Neuronal stem cell (in vitro differentiated cells): Measurements from ENCODE around the gene HECTD3.
"Not testable (repeated sequence)": the region's sequence is repeated elsewhere in the genome, so short reads cannot be mapped to it uniquely, and the experiment has no call there.

Experiments used
- DNase-seq: peaks from one replicate; pipeline ENCODE4 v3.0.0-alpha.2; 2013; ENCODE audit warnings: low spot score
- H2AFZ ChIP-seq: one replicate; pipeline ENCODE4 v1.6.1; 2013; ENCODE audit warnings: mild to moderate bottlenecking, low read length, inconsistent platforms
- H2AK5ac ChIP-seq: 2 replicates; pipeline ENCODE4 v1.6.1; 2013; ENCODE audit warnings: low read depth, mild to moderate bottlenecking, inconsistent platforms, low read length, moderate library complexity, mixed read lengths
- H2BK120ac ChIP-seq: 2 replicates; pipeline ENCODE4 v1.6.1; 2013; ENCODE audit warnings: low read depth, mild to moderate bottlenecking, inconsistent platforms, low read length, moderate library complexity, mixed read lengths
- H2BK12ac ChIP-seq: one replicate; pipeline ENCODE4 v1.6.1; 2013; ENCODE audit warnings: low read length, inconsistent platforms
- H2BK15ac ChIP-seq: 2 replicates; pipeline ENCODE4 v1.6.1; 2013; ENCODE audit warnings: mild to moderate bottlenecking, low read length, inconsistent platforms, mixed read lengths
- H2BK5ac ChIP-seq: one replicate; pipeline ENCODE4 v1.6.1; 2013; ENCODE audit warnings: inconsistent platforms, mild to moderate bottlenecking, low read length, moderate library complexity
- H3K14ac ChIP-seq: one replicate; pipeline ENCODE4 v1.6.1; 2013; ENCODE audit warnings: low read length, inconsistent platforms
- H3K18ac ChIP-seq: 2 replicates; pipeline ENCODE4 v1.6.1; 2013; ENCODE audit warnings: low read length, inconsistent platforms
- H3K23ac ChIP-seq: 2 replicates; pipeline ENCODE4 v1.6.1; 2013; ENCODE audit warnings: low read depth, mild to moderate bottlenecking, mixed read lengths, low read length, inconsistent platforms; ENCODE audit not compliant: poor library complexity
- H3K27ac ChIP-seq: replicated peaks from 3 replicates; pipeline ENCODE4 v1.5.1; 2013; ENCODE audit warnings: low read length, inconsistent platforms
- H3K27me3 ChIP-seq, 3 experiments: 2 replicates each; pipeline ENCODE4 v1.6.1; 2013; ENCODE audit warnings: low read length in 3 of 3, mild to moderate bottlenecking in 2 of 3, inconsistent platforms in 1 of 3, low read depth in 1 of 3, mixed read lengths in 1 of 3, moderate library complexity in 1 of 3; ENCODE audit not compliant: control insufficient read depth in 3 of 3, insufficient read depth in 3 of 3
- H3K36me3 ChIP-seq, 2 donors: replicated peaks in 1 of 2; 2 replicates each; pipeline ENCODE4 v1.6.1; 2013; ENCODE audit warnings: low read length in 2 of 2; ENCODE audit not compliant: control insufficient read depth in 2 of 2, insufficient read depth in 2 of 2
- H3K4ac ChIP-seq: 2 replicates; pipeline ENCODE4 v1.6.1; 2013; ENCODE audit warnings: inconsistent platforms, mild to moderate bottlenecking, low read length, moderate library complexity
- H3K4me1 ChIP-seq, 2 donors: 1 replicate in 1 of 2; 2 replicates in 1 of 2; pipeline ENCODE4 v1.6.1; 2013; ENCODE audit warnings: low read length in 2 of 2, low read depth in 1 of 2; ENCODE audit not compliant: control insufficient read depth in 2 of 2, insufficient read depth in 1 of 2
- H3K4me2 ChIP-seq: one replicate; pipeline ENCODE4 v1.6.1; 2013; ENCODE audit warnings: mild to moderate bottlenecking, low read length, inconsistent platforms; ENCODE audit not compliant: insufficient read depth, poor library complexity, severe bottlenecking
- H3K4me3 ChIP-seq, 2 donors: 2 replicates each; pipeline ENCODE4 v1.5.1; 2013; ENCODE audit warnings: low read length in 2 of 2, mild to moderate bottlenecking in 2 of 2, inconsistent platforms in 1 of 2, moderate library complexity in 1 of 2
- H3K79me1 ChIP-seq: one replicate; pipeline ENCODE4 v1.6.1; 2013; ENCODE audit warnings: low read depth, mild to moderate bottlenecking, inconsistent platforms, low read length, moderate library complexity
- H3K9ac ChIP-seq: one replicate; pipeline ENCODE4 v1.6.1; 2013; ENCODE audit warnings: mild to moderate bottlenecking, low read depth, low read length, inconsistent platforms; ENCODE audit not compliant: poor library complexity
- H3K9me3 ChIP-seq, 2 donors: replicated peaks in 1 of 2; 2 replicates each; pipeline versions ENCODE3 to v1.6.1; 2013; ENCODE audit warnings: low read length in 2 of 2, mild to moderate bottlenecking in 2 of 2, inconsistent platforms in 1 of 2, low read depth in 1 of 2, mixed read lengths in 1 of 2, moderate library complexity in 1 of 2; ENCODE audit not compliant: control insufficient read depth in 2 of 2, insufficient read depth in 1 of 2
- H4K8ac ChIP-seq: one replicate; pipeline ENCODE4 v1.6.1; 2013; ENCODE audit warnings: low read depth, mild to moderate bottlenecking, inconsistent platforms, low read length, moderate library complexity
- H4K91ac ChIP-seq: one replicate; pipeline ENCODE4 v1.6.1; 2013; ENCODE audit warnings: low read length, low read depth, mild to moderate bottlenecking, inconsistent platforms; ENCODE audit not compliant: poor library complexity
- WGBS, 2 donors: extraction: QIAGEN DNeasy Blood & Tissue Kit; methylation state at CpG; one replicate each; pipeline ENCODE4 v1.1.7; 2013; ENCODE audit warnings: missing lambda C conversion rate in 2 of 2, mixed read lengths in 1 of 2; ENCODE audit not compliant: insufficient read length in 2 of 2, insufficient replicate concordance in 1 of 2; ENCODE audit errors: extremely low coverage in 2 of 2; 5-methylcytosine and 5-hydroxymethylcytosine counted together

HECTD3 gene

GRCh38 chr1:44962022-44962421, 49.1 kb downstream of the HECTD3 start:
- H3K36me3 ChIP-seq = peaks cover 0 to 13% of the 10 kb centered on the region in 2 donors
- H2BK120ac ChIP-seq, H2BK12ac ChIP-seq, H3K4ac ChIP-seq, H2AK5ac ChIP-seq, H4K8ac ChIP-seq, H3K18ac ChIP-seq, H2AFZ ChIP-seq, H3K27ac ChIP-seq, H3K4me1 ChIP-seq, H3K27me3 ChIP-seq, H3K4me3 ChIP-seq, H4K91ac ChIP-seq, H2BK5ac ChIP-seq, H3K9me3 ChIP-seq, H3K23ac ChIP-seq, H3K9ac ChIP-seq, H3K4me2 ChIP-seq, DNase-seq, H2BK15ac ChIP-seq, H3K79me1 ChIP-seq, H3K14ac ChIP-seq: not testable (repeated sequence)
- no CpG with 5 or more reads among the region's 4 CpGs for WGBS, 2 donors

- H4K91ac ChIP-seq, H3K27ac ChIP-seq, DNase-seq, H2BK15ac ChIP-seq, H2BK120ac ChIP-seq, H2AK5ac ChIP-seq, H3K4ac ChIP-seq, H3K4me2 ChIP-seq, H3K23ac ChIP-seq, H3K79me1 ChIP-seq, H2BK5ac ChIP-seq, H3K27me3 ChIP-seq, H2BK12ac ChIP-seq, H3K18ac ChIP-seq, H3K9ac ChIP-seq, H3K14ac ChIP-seq, H4K8ac ChIP-seq, H3K4me1 ChIP-seq, H3K4me3 ChIP-seq, H3K9me3 ChIP-seq, H2AFZ ChIP-seq: not testable (repeated sequence)
- peaks cover 0 to 13% of the 10 kb centered on the region in 2 donors for H3K36me3 ChIP-seq
- no CpG with 5 or more reads among the region's 3 CpGs for whole genome bisulfite sequencing, 2 donors
These were observed 53.6 kb downstream of the HECTD3 start for GRCh38 chr1:44957566-44957965.

DNA sequence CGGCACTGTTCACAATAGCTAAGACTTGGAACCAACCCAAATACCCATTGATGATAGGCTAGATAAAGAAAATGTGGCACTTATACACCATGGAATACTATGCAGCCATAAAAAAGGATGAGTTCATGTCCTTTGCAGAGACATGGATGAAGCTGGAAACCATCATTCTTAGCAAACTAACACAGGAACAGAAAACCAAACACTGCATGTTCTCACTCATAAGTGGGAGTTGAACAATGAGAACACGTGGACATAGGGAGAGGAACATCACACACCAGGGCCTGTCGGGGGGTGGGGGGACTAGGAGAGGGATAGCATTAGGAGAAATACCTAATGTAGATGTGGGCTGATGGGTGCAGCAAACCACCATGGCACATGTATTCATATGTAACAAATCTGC, 55.0 kb downstream of the HECTD3 start:
- not testable (repeated sequence) for H3K4me1 ChIP-seq

More for the DNA sequence above, 55.0 kb downstream of the HECTD3 start:
- not testable (repeated sequence) for H3K4ac ChIP-seq, H3K14ac ChIP-seq, H2AK5ac ChIP-seq, H3K27ac ChIP-seq, H3K18ac ChIP-seq, H3K9me3 ChIP-seq, H4K8ac ChIP-seq, H3K4me3 ChIP-seq, H3K23ac ChIP-seq, H3K79me1 ChIP-seq, DNase-seq, H2BK12ac ChIP-seq, H3K9ac ChIP-seq, H2BK15ac ChIP-seq, H3K4me2 ChIP-seq, H3K36me3 ChIP-seq, H2BK120ac ChIP-seq, H2AFZ ChIP-seq, H3K27me3 ChIP-seq, H4K91ac ChIP-seq, H2BK5ac ChIP-seq
- no CpG with 5 or more reads among the region's 3 CpGs for WGBS, 2 donors
